Ovary (tissue), 3 donors: Measurements from ENCODE around the gene UBL4A.

Experiments
- CTCF ChIP-seq, 3 donors: fragments of 450-650 bp in 2 of 3; fragments of 200-600 bp in 1 of 3; IDR thresholded peaks; one replicate each; pipeline versions ENCODE4 v1.5.1 to v1.8.0; 2016 to 2022; ENCODE audit warnings: antibody characterized with exemption in 3 of 3, mild to moderate bottlenecking in 1 of 3
- EP300 ChIP-seq: sonication (generic); formaldehyde crosslinking; IDR thresholded peaks from one replicate; pipeline ENCODE4 v1.6.1; 2017; ENCODE audit warnings: antibody characterized with exemption
- POLR2A ChIP-seq: fragments of 450-650 bp; IDR thresholded peaks from one replicate; pipeline ENCODE4 v1.6.1; 2017; ENCODE audit warnings: antibody characterized with exemption, mild to moderate bottlenecking, moderate library complexity
- donor health status: DM: no; HTN: no; CAD: no.

- no peak for TF ChIP-seq CTCF (IDR thresholded peaks at IDR 0.05)
- no peak for TF ChIP-seq POLR2A
- no peak for TF ChIP-seq EP300
Measured at GRCh38 chrX:154484255-154485149, 1.9 kb downstream of the UBL4A start.
